ENCODE results near the gene VSIG4.
"Not testable (repeated sequence)": the region's sequence is repeated elsewhere in the genome, so short reads cannot be mapped to it uniquely, and the experiment has no call there.

VSIG4 gene

DNA sequence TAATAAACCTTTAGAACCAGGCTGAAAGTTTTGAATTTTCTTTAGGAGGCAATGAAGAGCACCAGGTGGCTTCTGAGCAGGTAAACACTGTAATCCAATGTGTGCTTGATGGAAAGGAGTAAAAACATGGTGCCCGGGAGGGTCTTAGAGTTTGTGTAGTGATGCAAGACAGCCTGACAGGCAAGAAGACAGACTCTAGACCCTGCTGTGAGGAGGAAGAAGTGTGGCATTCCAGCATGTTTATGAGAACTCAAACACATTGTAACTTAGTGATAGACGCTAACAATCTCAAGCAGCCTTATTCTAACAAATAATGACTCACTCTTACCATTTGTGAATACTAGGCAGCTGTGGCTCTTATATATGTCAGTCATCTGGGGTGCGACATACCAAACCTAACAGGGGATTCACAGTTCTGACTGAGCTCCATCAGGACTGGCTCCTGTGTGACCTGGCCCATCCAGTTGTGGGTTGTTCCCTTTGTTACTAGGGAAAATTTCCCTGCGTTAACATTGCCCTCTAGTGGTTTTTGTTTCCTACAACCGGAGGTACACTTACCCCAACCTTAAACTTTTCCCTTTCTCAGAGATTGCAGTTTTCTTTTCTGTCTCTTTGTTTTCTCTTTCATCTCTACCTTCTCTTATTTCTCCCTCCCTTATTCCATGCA, 53.8 kb downstream of the VSIG4 start:
- peak in 1 of 2 donors; percentile 4 for DNase-seq (ENCODE audit: low read depth in 1 of 2, low spot score in 1 of 2)

DNA sequence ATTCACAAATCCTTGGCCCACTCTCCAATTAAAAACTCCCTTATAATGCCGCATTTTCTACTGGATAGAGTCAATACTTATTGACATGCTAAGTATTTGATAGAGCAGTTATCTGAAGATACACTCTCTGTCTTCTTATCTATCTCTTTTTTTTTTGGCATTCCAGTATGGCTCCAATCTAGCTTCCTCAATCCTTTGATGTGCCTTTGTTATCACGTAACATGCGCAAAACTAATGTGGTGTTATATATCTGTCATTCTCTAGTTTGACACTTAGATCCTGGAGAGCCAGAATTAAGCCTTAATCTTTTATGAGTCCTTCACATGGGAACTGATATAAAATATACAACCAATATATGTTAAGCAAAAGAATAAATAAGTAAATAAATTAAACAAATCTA, 54.7 kb downstream of the VSIG4 start:
- no peak for DNase-seq (ENCODE audit: low read depth in 1 of 2, low spot score in 1 of 2)

DNA sequence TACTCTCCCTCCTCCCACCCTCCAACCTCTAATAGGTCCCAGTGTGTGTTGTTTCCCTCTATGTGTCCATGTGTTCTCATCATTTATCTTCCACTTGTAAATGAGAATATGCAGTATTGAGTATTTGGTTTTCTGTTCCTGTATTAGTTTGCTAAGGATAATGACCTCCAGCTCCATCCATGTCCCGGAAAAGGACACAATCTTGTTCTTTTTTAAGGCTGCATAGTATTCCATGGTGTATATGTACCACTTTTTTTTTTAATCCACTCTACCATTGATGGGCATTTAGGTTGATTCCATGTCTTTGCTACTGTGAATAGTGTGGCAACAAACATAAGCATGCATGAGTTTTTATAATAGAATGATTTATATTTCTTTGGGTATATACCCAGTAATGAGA, 62.7 kb downstream of the VSIG4 start:
- not testable (repeated sequence) for DNase-seq (ENCODE audit: low read depth in 1 of 2, low spot score in 1 of 2)

DNA sequence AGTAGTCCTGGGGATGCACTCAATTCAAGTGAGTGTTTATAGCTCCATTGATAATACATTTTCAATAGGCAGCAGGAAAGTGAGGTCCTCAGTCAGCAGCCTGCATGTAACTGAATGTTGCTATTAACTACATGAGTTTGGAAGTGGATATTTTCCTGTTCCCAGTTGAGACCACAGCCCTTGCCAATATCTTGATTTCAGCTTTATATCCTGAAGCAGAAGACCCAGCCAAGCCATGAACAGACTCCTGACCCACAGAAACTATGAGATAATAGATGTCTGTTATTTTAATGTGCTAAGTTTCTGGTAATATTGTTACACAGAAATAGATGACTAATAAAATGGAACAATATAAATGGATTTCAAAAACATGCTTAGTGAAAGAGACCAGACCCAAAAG, 63.7 kb downstream of the VSIG4 start:
- DNase-seq (ENCODE audit: low read depth in 1 of 2, low spot score in 1 of 2), result no peak

DNA sequence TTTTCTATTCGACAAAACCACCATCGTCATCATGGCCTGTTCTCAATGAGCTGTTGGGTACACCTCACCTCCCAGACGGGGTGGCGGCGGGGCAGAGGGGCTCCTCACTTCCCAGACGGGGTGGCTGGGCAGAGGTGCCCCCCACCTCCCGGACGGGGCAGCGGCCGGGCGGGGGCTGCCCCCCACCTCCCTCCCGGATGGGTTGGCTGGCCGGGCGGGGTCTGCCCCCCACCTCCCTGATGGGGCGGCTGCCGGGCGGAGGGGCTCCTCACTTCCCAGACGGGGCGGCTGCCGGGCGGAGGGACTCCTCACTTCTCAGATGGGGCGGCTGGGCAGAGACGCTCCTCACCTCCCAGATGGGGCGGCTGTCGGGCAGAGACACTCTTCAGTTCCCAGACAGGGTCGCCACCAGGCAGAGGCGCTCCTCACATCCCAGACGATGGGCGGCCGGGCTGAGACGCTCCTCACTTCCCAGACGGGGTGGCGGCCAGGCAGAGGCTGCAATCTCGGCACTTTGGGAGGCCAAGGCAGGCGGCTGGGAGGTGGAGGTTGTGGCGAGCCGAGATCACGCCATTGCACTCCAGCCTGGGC, 64.6 kb downstream of the VSIG4 start:
- not testable (repeated sequence) for DNase-seq (ENCODE audit: low read depth in 1 of 2, low spot score in 1 of 2)
